RPMI8226 (cell line): ENCODE results near the gene MCF2L2.
A peak's percentile ranks its signal among the peaks of the same experiment; 100 is the strongest.

Experiments used
- DNase-seq: peaks from one replicate; pipeline ENCODE4 v3.0.0-alpha.2; 2015

Gene MCF2L2

DNA sequence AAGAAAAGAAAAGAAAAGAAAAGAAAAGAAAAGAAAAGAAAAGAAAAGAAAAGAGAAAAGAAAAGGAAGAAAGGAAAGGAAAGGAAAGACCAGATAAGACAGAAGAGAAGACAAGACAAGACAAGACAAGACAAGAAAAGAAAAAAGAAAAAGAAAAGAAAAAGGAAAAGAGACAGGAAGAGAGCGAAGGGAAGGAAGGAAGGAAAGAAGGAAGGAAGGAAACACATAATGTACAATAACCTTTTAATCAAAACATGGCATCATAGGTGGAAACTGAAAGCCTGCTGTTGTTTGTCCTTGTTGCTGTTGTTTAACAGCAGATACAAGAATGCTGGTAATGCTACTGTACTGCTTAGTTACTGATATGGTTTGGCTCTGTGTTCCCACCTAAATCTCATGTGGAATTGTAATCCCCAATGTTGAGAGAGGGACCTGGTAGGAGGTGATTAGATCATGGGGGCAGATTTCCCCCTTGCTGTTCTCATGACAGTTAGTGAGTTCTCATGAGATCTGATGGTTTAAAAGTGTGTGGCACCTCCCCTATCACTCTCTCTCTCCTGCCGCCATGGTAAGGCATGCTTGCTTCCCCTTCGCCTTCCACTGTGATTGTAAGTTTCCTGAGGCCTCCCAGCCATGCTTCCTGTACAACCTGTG is 67.3 kb downstream of the MCF2L2 start:
- DNase-seq = no peak

DNA sequence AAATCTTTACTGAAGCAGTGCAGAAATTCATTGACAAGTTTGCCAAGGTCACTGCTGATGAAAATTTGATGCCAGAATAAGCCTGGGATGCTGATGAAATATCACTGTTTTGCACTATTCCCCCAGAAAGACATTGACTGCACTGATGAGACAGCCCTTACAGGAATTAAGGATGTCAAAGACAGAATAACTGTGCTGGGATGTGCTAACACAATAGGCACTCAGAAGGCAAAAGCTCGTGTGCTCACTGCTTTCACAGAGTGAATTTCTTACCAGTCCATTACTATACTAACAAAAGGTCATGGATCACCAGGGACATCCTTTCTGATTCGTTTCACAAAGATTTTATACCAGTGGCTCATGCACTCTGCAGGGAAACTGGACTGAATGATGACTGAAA is 69.4 kb downstream of the MCF2L2 start:
- no peak for DNase-seq

DNA sequence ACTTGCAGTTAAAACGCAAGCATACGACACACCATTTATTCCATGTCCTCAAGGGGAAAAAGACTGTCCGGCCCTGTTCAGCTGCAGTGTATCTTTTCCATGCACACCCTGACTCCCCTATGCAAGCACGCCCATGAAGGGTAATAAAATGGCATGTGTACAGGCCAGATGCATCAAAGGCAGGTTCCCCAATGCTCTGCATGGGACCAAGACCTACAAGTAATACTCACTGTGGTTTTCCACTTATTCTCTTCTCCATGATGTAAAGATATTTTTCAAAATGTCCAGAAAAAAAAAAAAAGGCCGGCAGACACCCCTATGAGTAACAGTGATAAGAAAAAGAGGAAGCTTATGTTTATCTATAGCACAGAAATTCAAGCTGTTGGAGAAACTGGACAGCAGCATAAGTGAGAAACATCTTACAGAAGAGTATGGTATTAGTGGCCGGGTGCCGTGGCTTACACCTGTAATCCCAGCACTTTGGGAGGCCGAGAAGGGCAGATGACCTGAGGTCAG is 70.8 kb downstream of the MCF2L2 start:
- no peak for DNase-seq

GRCh38 chr3:183356920-183357319 is 71.5 kb downstream of the MCF2L2 start:
- DNase-seq = no peak

DNA sequence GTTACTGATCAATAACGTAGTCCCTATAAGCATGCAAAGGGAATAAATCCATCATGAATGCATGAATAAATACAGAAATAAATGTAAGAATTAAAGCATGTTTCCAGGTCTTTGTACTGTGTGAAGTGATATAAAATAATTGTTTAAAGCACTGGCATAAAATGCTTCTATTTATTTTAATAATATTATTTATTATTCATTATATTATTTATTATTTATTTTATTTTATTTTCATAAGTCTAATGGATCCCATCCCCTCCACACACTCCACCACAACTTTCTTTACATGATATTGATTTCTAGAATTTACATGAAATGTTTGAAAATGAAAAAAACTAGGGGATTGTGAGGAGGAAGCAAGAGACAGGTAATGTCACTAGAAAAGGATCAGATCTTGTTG is 73.5 kb downstream of the MCF2L2 start:
- DNase-seq = no peak

DNA sequence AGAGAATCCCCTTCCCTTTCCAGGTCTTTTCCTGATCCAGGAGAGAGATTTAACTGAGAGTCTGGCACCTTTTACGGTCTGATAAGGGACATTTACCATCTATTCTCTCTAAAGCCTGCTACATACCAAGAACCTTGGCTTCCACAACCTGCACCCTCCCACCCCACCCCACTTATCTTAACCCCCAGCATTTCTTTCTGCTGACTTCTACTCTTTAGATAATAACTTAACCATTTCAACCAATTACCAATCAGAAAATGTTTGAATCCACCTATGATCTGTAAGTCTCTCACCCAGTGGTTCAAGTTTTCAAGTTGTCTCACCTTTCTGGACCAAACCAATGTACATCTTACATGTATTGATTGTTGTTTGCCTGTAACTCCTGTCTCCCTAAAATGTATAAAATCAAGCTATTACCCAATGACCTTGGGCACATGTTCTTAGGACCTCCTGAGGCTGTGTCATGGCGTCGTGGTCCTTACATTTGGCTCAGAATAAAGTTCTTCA is 74.0 kb downstream of the MCF2L2 start:
- no peak for DNase-seq

GRCh38 chr3:183353421-183353820 is 75.0 kb downstream of the MCF2L2 start:
- DNase-seq = no peak

DNA sequence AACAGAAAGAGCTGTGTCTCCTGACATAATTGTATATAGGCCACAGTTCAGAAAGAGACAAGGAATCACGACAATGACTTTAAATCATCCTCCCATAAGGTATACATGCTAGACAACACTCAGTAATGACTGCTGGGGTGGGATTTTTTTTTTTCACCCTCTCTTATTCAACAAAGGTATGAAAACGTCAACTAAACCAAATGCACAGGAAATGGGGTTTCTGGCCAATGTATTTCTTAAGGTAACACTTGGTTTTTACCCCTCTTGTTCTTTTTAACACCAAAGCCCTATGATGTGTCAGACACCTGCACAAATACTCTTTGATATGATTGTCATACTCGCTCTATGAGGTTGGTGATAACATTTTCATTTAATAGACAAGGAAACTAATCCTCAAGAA is 78.3 kb downstream of the MCF2L2 start:
- DNase-seq = no peak

GRCh38 chr3:183349421-183350157 is 78.8 kb downstream of the MCF2L2 start:
- DNase-seq = no peak

DNA sequence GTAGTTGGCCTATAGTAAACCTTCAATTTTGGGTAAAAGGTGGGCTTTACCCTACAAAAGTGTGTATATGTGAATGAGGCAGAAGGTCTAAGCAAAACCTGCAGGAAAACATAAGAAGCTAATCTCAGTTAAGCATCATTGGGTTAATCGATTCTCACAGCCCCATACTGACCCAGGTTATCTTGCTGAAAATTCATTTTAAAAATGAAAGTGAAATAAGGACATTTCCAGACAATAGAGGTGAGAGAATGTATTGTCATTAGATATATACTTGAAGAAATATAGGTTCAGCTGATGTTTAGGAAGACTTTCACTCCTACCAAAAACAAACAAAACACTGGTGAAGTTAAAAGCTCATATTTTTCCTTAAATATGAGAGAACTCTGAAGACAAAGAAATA is 85.6 kb downstream of the MCF2L2 start:
- DNase-seq = no peak

DNA sequence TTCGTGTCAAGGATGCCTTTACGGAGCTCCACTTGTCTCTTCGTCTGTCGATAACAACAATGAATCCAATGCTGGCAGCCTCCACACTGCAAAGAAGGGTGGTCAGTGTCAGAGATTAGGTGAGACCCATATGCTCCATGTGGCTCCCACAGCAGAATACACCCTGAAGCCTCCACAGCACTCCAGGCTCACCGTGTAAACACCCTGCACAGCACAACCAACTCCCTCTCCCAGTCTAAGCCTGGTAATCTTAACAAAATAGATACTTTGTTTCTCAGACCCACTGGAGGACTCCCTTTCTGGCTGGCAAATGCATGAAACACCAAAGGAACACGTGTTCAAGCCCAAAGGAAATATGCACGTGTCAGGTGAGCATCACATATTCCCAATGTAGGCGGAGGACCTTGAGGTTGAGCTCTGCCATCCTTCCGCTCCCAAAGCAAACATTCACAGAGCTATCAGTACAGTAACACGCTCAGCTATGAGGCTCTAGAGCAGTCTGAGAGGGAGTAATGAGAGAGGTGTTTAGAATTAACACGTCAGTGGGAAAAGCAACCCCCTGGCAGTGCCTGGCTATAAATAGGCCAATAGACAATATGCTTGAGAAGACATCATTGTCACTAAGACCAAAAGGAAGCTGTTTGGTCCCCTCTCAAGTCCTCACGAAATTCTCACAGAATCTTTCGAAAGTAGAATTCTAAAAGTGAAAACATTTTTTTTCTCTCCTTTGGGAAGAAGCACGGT is 86.7 kb downstream of the MCF2L2 start:
- DNase-seq = no peak

DNA sequence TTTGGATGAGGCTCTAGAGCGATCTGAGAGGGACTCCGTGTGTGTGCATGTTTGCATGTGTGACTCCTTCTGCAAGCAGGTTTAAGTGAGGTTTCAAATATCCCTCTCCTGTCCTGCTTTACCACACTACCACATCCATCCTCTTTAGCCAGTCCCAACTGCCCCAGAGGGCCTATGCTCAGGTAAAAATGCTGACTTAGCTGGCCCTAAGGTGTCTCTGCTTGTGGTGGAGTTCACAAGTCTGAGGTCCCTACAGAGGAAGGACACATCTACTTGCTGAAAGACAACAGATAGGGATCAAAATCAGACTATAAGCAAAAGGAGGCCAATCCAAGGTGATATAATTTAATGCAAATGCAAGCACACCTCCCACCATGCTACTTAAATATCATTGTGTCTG is 88.2 kb downstream of the MCF2L2 start:
- DNase-seq = no peak

GRCh38 chr3:183339461-183340086 is 88.8 kb downstream of the MCF2L2 start:
- peak; percentile 30 for DNase-seq

DNA sequence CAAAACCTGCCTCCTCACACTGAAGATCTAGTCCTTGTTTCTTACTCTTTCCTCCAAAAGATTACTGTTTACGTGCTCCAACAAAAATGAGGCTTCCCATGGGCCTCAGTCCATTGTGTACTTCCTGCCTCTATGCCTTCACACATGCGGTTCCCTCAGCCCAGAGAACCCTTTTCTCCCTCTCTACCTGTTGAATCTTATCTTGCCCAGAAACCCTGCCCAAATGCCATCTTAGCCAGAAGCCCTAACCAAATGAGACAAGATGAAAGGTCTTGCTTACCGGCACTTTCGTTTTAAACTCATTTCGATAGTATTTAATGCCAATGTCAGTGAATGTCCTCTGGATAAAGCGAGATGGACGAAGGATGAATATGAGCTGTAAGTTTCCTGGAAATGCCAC is 89.9 kb downstream of the MCF2L2 start:
- DNase-seq = no peak

DNA sequence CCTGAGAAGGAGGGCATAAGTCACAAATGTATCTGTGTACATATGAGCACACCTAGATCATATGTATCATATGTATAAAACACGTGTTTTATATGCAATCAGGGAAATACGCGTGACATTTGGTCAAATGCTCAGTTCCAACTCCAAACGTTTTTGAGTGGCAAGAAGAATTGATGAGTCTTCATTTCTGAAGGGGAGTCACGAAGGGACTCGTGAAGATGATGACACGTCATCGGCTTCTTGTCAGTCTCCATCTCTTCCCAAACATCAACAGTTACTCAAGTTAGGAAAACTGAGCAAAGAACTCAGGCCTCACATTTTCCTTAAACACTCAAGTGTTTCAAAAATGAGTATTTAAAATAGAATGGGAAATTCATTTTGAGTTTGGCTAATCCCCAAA is 95.9 kb downstream of the MCF2L2 start:
- no peak for DNase-seq

DNA sequence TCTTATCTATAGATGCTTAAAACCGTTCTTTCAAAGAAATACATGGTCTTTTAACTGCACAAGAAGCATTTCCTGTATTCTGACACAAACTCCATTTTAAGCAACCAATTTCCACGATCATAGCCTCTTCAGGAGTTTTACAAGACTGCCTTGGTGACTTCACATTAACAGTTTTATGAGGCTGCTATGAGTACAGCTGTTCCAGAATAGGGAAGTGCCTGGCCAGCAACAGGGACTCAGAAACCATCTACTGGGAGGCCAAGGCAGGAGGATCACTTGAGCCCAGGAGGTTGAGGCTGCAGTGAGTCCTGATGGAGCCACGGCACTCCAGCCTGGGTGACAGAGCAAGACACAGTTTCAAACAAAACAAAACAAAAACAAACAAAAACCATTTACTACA is 96.9 kb downstream of the MCF2L2 start:
- no peak for DNase-seq

DNA sequence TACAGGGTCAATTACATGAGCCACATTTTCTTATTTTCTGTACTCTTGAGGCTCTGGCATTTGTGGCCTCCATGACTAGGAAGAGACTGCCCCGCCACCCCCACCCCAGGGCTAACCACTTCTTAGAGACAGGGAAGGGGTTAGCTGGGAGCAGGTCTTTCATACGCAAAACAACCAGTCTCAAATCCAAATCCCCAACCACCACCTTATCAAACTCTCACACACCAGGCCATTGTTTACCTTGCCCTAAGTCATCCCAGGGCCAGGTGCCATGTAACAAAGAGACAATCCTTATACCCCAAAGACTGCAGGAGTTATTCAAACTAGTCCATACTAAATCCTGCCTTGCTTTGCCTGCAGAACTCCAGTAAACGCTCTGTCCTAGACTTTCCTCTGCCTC is 97.5 kb downstream of the MCF2L2 start:
- DNase-seq = no peak

DNA sequence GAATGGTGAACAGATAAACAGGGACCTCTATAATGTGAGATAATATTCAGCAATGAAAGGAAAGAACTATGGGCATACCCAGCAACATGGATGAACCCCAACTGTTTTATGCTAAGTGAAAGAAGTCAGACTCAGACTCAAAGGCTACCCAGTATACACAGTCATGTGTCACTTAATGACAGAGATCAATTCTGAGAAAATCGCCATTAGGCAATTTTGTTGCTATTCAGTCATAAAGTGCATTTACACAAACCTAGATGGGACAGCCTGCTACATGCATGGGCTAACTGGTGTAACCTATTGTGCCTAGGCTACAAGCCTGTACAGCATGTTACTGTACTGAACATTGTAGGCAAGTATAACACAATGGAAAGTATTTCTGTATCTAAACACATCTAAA is 98.9 kb downstream of the MCF2L2 start:
- DNase-seq = no peak

DNA sequence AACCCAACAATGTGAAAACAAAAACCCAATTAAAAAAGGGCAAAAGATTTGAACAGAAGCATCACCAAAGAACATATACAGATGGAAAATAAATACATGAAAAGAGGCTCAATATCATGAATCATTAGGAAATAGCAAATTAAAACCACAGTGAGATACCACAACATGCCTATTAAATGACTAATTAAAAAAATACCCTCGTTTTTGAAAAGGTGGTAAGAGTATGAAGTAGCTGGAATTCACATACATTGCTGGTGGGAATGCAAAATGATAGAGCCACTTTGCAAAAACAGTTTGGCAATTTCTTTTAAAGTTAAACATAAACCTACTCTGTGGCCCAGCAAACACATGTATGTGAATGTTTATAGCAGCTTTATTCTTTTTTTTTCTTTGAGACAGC is 99.6 kb downstream of the MCF2L2 start:
- no peak for DNase-seq

GRCh38 chr3:183328164-183328563 is 100.3 kb downstream of the MCF2L2 start:
- no peak for DNase-seq

DNA sequence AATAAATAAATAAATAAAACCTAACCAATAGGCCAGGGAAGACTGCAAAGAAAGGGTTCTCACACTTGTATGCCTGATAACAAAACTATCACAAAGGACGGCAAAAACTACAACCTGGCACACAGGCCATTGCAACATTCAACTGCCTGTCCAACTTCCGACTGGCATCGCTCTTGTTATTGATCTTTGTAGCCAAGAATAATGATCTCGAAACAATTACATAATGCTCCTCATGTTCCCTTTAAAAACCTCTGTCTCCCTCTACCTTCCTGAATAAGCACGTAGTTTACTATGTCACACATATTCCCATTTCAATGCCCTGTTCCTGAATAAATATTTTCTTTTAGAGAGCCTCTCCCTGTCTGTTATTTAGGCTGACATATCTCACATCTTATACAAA is 101.1 kb downstream of the MCF2L2 start:
- DNase-seq = no peak

DNA sequence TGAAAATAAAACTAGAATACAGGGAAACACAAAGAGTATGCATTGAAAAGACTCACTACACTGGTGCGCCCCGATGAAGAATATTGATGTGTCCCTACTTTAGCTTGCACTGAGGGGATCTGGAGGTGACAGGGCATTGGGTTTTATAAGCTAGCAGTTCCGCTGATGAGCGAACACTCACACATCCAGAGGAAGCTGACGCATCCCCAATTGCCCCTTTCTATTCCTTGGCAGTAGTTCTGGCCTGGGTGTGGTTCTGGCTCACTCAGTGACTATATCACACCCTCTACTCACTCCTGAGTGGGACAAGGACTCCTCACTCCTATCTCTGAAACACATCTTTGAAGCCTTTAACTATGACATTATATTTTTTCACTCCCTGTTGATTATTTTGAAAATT is 104.3 kb downstream of the MCF2L2 start:
- no peak for DNase-seq

GRCh38 chr3:183319371-183319770 is 109.0 kb downstream of the MCF2L2 start:
- DNase-seq = no peak
